Astrocyte (in vitro differentiated cells and primary cell): ENCODE data around the gene RENBP.

Experiments used
- EZH2 ChIP-seq: IDR thresholded peaks from 2 replicates; pipeline ENCODE4 v1.6.1; 2012; ENCODE audit warnings: mild to moderate bottlenecking, low read length, inconsistent platforms; ENCODE audit not compliant: insufficient read depth
- TF ChIP-seq, protein P1 (sequence below): IDR thresholded peaks from 2 replicates; pipeline ENCODE4 v1.5.1; 2011; ENCODE audit warnings: low read depth, mild to moderate bottlenecking, inconsistent platforms, low read length, moderate library complexity; ENCODE audit not compliant: insufficient read depth

- TF ChIP-seq, protein P1, sequence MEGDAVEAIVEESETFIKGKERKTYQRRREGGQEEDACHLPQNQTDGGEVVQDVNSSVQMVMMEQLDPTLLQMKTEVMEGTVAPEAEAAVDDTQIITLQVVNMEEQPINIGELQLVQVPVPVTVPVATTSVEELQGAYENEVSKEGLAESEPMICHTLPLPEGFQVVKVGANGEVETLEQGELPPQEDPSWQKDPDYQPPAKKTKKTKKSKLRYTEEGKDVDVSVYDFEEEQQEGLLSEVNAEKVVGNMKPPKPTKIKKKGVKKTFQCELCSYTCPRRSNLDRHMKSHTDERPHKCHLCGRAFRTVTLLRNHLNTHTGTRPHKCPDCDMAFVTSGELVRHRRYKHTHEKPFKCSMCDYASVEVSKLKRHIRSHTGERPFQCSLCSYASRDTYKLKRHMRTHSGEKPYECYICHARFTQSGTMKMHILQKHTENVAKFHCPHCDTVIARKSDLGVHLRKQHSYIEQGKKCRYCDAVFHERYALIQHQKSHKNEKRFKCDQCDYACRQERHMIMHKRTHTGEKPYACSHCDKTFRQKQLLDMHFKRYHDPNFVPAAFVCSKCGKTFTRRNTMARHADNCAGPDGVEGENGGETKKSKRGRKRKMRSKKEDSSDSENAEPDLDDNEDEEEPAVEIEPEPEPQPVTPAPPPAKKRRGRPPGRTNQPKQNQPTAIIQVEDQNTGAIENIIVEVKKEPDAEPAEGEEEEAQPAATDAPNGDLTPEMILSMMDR: no peak
- no peak for TF ChIP-seq EZH2
Measured at GRCh38 chrX:153886915-153887314, 57.5 kb downstream of the RENBP start.
